Measurements from ENCODE around the gene SYCP3. TPM values are rescaled to one million over a fixed set of nuclear protein-coding genes. Genes with fewer than 3 reads are reported as not detected.

The SYCP3 gene
- total RNA-seq, 1 donor from 2014 or later: 0.64 TPM

GRCh38 chr12:101777485-101777884, 38.2 kb upstream of the SYCP3 start:
- TF ChIP-seq, protein P1, sequence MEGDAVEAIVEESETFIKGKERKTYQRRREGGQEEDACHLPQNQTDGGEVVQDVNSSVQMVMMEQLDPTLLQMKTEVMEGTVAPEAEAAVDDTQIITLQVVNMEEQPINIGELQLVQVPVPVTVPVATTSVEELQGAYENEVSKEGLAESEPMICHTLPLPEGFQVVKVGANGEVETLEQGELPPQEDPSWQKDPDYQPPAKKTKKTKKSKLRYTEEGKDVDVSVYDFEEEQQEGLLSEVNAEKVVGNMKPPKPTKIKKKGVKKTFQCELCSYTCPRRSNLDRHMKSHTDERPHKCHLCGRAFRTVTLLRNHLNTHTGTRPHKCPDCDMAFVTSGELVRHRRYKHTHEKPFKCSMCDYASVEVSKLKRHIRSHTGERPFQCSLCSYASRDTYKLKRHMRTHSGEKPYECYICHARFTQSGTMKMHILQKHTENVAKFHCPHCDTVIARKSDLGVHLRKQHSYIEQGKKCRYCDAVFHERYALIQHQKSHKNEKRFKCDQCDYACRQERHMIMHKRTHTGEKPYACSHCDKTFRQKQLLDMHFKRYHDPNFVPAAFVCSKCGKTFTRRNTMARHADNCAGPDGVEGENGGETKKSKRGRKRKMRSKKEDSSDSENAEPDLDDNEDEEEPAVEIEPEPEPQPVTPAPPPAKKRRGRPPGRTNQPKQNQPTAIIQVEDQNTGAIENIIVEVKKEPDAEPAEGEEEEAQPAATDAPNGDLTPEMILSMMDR (IDR thresholded peaks at IDR 0.05): no peak
- ATAC-seq (peak; percentile 45), DNase-seq (no peak)
- peaks cover 5% of the 10 kb centered on the region for H3K4me1 ChIP-seq
- no peaks in the 10 kb centered on the region for H3K27me3 ChIP-seq
- H3K4me3 ChIP-seq: no peak overlapping the region
- no peaks in the 10 kb centered on the region for H3K9me3 ChIP-seq
- intact Hi-C loops (cut with DNase I): loop anchor here (10.0 kb wide), 1 partner anchor 57 kb away; the partner anchor contains the start of gene GNPTAB
- peaks cover 42% of the 10 kb centered on the region for H3K36me3 ChIP-seq
- H3K27ac ChIP-seq: peak overlapping the region; percentile 63

- ATAC-seq (no peak), DNase-seq (no peak)
- no peak overlapping the region for H3K27ac ChIP-seq
- TF ChIP-seq, protein P1 (IDR thresholded peaks at IDR 0.05): no peak
- intact Hi-C loops (cut with DNase I): loop anchor here (10.0 kb wide), 1 partner anchor 59 kb away; the partner anchor contains the start of gene GNPTAB
- H3K4me3 ChIP-seq: no peak overlapping the region
- H3K27me3 ChIP-seq: no peaks in the 10 kb centered on the region
- peaks cover 50% of the 10 kb centered on the region for H3K36me3 ChIP-seq
- no peaks in the 10 kb centered on the region for H3K9me3 ChIP-seq
- peaks cover 5% of the 10 kb centered on the region for H3K4me1 ChIP-seq
These were observed 36.6 kb upstream of the SYCP3 start for GRCh38 chr12:101775816-101776215.

GRCh38 chr12:101773650-101774162, 34.4 kb upstream of the SYCP3 start:
- intact Hi-C loops (cut with DNase I): loop anchor here (10.0 kb wide), 1 partner anchor 61 kb away; the partner anchor contains the start of gene GNPTAB
- TF ChIP-seq, protein P1 (IDR thresholded peaks at IDR 0.05): peak; percentile 98
- no peak overlapping the region for H3K4me3 ChIP-seq

GRCh38 chr12:101772012-101772775, 32.9 kb upstream of the SYCP3 start:
- intact Hi-C loops (cut with DNase I): loop anchor here (10.0 kb wide), 1 partner anchor 63 kb away; the partner anchor contains the start of gene GNPTAB
- Histone ChIP-seq H3K27ac (no peak overlapping the region), H3K4me3 (no peak overlapping the region), H3K9me3 (no peaks in the 10 kb centered on the region), H3K4me1 (peaks cover 5% of the 10 kb centered on the region), H3K27me3 (no peaks in the 10 kb centered on the region), H3K36me3 (peaks cover 56% of the 10 kb centered on the region)
- peak; percentile 55 for ATAC-seq
- no peak for DNase-seq
- TF ChIP-seq, protein P1 (IDR thresholded peaks at IDR 0.05): no peak

More at GRCh38 chr12:101773650-101774162, 34.4 kb upstream of the SYCP3 start:
- no peak for DNase-seq
- H3K36me3 ChIP-seq: peaks cover 58% of the 10 kb centered on the region
- no peak overlapping the region for H3K27ac ChIP-seq
- H3K9me3 ChIP-seq: no peaks in the 10 kb centered on the region
- peaks cover 5% of the 10 kb centered on the region for H3K4me1 ChIP-seq
- ATAC-seq: peak; percentile 96
- no peaks in the 10 kb centered on the region for H3K27me3 ChIP-seq

DNA sequence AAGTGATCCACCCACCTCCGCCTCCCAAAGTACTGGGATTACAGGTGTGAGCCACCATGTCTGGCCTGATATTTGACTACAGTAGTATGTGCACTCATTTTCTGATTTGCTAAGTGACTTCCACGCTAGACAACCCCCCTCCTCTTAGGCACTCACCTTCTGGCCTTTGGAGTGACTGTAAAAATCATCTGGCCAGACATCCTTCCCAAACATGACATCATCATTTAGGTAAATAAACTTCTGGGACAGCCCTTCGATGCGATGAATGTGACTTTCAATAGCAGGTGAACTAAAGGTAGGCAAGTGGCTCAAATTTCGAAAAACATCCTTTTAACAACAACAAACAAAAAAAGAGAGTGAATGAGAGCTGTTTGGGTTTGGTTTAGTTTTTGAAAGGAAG, 30.6 kb upstream of the SYCP3 start:
- ATAC-seq: no peak
- peaks cover 68% of the 10 kb centered on the region for H3K36me3 ChIP-seq

More for the DNA sequence above, 30.6 kb upstream of the SYCP3 start:
- Histone ChIP-seq H3K9me3 (no peaks in the 10 kb centered on the region), H3K4me3 (no peak overlapping the region), H3K27me3 (no peaks in the 10 kb centered on the region), H3K4me1 (no peaks in the 10 kb centered on the region), H3K27ac (no peak overlapping the region)
- intact Hi-C loops (cut with DNase I): loop anchor here (10.0 kb wide), 1 partner anchor 65 kb away; the partner anchor contains the start of gene GNPTAB
- TF ChIP-seq, protein P1 (IDR thresholded peaks at IDR 0.05): no peak
- DNase-seq: no peak
